Stomach (tissue), 9 donors: ENCODE data around the gene APCDD1. TPM values are rescaled to one million over a fixed set of nuclear protein-coding genes. Genes with fewer than 3 reads are reported as not detected.

Source experiments
- DNase-seq, 2 donors: peaks; one replicate each; pipeline versions ENCODE4 v3.0.0 to v3.0.0-alpha.2; 2013 to 2019
- H3K27ac ChIP-seq, 5 donors: fragments of 200-600 bp in 4 of 5; sonication (generic) in 4 of 5; one replicate each; pipeline ENCODE4 v1.5.1; 2013 to 2019; ENCODE audit warnings: mild to moderate bottlenecking in 1 of 5, moderate library complexity in 1 of 5
- H3K27me3 ChIP-seq, 3 donors: fragments of 200-600 bp; sonication (generic); one replicate each; pipeline ENCODE4 v1.5.1; 2017 to 2019; ENCODE audit warnings: mixed run types in 1 of 3
- H3K36me3 ChIP-seq, 4 donors: fragments of 200-600 bp; sonication (generic); 1 replicate in 3 of 4; 2 replicates in 1 of 4; pipeline ENCODE4 v1.5.1; 2016 to 2019
- H3K4me1 ChIP-seq, 4 donors: fragments of 200-600 bp; sonication (generic); one replicate each; pipeline ENCODE4 v1.5.1; 2016 to 2019
- H3K4me3 ChIP-seq, 4 donors: fragments of 200-600 bp; sonication (generic) in 3 of 4; one replicate each; pipeline ENCODE4 v1.5.1; 2016 to 2019; ENCODE audit warnings: mild to moderate bottlenecking in 1 of 4
- H3K9me3 ChIP-seq, 4 donors: fragments of 200-600 bp; sonication (generic); one replicate each; pipeline ENCODE4 v1.5.1; 2016 to 2019
- EP300 ChIP-seq: sonication (generic); formaldehyde crosslinking; IDR thresholded peaks from one replicate; pipeline ENCODE4 v1.6.1; 2017; ENCODE audit warnings: antibody characterized with exemption
- POLR2A ChIP-seq, 4 donors: fragments of 450-650 bp; IDR thresholded peaks; one replicate each; pipeline ENCODE4 v1.6.1; 2016; ENCODE audit warnings: antibody characterized with exemption in 4 of 4, control low read depth in 2 of 4, mild to moderate bottlenecking in 1 of 4, moderate library complexity in 1 of 4
- POLR2AphosphoS5 ChIP-seq, 3 donors: sonication (generic); formaldehyde crosslinking; IDR thresholded peaks; one replicate each; pipeline ENCODE4 v1.6.1; 2016; ENCODE audit warnings: antibody characterized with exemption in 3 of 3
- WGBS, 5 donors: extraction: QIAGEN DNeasy Blood & Tissue Kit in 3 of 5; methylation state at CpG; one replicate each; pipeline versions ENCODE4 v1.1.5 to v1.1.7; 2013 to 2018; 5-methylcytosine and 5-hydroxymethylcytosine counted together
- intact Hi-C: fragments of 100-400 bp; cut with DNase I; formaldehyde crosslinking; loops from one replicate; pipeline ENCODE4 v1.15.1; 2023; ENCODE audit warnings: low total_unique reads
- polyA plus RNA-seq, 3 donors: library from polyadenylated mRNA; stranded (reverse); fragments of 200-250 nt; gene quantifications; one replicate each; pipeline ENCODE4 v1.2.3, GENCODE V29; 2013
- total RNA-seq, 5 donors: library from RNA; depleted of rRNA; stranded (reverse); fragments of >200 nt; gene quantifications; one replicate each; pipeline versions ENCODE4 v1.1.0 to v1.2.3, GENCODE V29; 2014 to 2016
- TF ChIP-seq, protein P1 (sequence below), 7 experiments: fragments of 450-650 bp in 4 of 7; fragments of 200-600 bp in 3 of 7; sonication (generic) in 3 of 7; IDR thresholded peaks; one replicate each; pipeline ENCODE4 v1.5.1; 2016 to 2019; ENCODE audit warnings: antibody characterized with exemption in 7 of 7, control low read depth in 2 of 7, mild to moderate bottlenecking in 1 of 7
- donor health status: healthy with polysubstance abuse.
- donor health status: Bipolar disorder and iron deficiency.
- donor health status: healthy.

APCDD1 gene
- total and polyA plus RNA-seq, 8 donors = 11.0 to 142 (median 25.9) TPM

DNA sequence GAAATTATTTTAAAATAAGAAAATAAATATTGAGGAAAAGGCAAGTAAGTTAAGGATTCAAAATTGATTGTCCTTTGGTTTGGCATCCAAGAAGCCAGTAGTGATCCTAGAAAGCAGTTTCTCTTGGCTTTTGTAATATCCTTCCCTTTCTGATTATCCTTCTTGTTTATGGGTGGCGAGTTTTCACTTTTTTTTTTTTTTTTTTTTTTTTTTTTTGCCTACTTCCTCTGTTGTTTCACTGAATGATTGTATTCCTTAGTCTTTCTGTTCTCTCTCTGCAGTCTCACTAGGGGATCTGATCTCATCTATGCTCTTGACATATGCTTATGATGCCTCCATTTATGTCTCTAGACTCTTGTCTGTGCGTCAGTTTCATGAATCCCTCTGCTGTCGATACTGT, 75.6 kb downstream of the APCDD1 start:
- H3K4me1 ChIP-seq = peaks cover 27 to 58% (median 42%) of the 10 kb centered on the region in 4 donors
- no peaks in the 10 kb centered on the region for H3K9me3 ChIP-seq
- intact Hi-C loops = no loop called here
- TF ChIP-seq POLR2AphosphoS5 (IDR thresholded peaks at IDR 0.05) (no peak), EP300 (no peak), POLR2A (IDR thresholded peaks at IDR 0.05) (no peak)
- TF ChIP-seq, protein P1, sequence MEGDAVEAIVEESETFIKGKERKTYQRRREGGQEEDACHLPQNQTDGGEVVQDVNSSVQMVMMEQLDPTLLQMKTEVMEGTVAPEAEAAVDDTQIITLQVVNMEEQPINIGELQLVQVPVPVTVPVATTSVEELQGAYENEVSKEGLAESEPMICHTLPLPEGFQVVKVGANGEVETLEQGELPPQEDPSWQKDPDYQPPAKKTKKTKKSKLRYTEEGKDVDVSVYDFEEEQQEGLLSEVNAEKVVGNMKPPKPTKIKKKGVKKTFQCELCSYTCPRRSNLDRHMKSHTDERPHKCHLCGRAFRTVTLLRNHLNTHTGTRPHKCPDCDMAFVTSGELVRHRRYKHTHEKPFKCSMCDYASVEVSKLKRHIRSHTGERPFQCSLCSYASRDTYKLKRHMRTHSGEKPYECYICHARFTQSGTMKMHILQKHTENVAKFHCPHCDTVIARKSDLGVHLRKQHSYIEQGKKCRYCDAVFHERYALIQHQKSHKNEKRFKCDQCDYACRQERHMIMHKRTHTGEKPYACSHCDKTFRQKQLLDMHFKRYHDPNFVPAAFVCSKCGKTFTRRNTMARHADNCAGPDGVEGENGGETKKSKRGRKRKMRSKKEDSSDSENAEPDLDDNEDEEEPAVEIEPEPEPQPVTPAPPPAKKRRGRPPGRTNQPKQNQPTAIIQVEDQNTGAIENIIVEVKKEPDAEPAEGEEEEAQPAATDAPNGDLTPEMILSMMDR (IDR thresholded peaks at IDR 0.05) = no peak
- H3K27me3 ChIP-seq = no peaks in the 10 kb centered on the region
- peaks cover 0 to 16% (median 10%) of the 10 kb centered on the region in 4 donors for H3K36me3 ChIP-seq
- no peak for DNase-seq
- WGBS, 5 donors = 75 to 93% (median 88%) methylated on average over 3 of the region's 3 CpGs
- H3K27ac ChIP-seq = no peak overlapping the region
- H3K4me3 ChIP-seq = no peak overlapping the region

DNA sequence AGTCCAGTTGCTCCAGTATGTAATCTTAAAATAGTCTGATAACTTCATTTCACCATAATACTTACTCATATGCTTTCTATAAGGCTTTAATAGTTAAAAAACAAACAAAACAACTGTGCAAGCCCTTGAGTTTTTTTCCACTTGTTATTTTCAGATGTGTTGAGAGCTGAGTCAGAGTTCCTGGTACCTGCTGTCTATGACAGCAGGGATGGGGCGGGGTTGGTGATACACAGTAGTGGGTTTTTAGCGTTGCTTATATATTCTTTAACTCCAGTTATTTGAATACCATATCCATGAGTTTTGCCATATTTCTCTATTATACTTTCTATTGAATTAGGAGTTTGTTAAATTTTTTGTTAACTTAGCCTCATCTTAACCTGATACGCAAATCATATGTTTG, 76.4 kb downstream of the APCDD1 start:
- Histone ChIP-seq H3K27me3 (no peaks in the 10 kb centered on the region), H3K4me1 (peaks cover 23 to 52% (median 38%) of the 10 kb centered on the region in 4 donors), H3K36me3 (peaks cover 0 to 16% (median 14%) of the 10 kb centered on the region in 4 donors), H3K9me3 (no peaks in the 10 kb centered on the region), H3K27ac (no peak overlapping the region), H3K4me3 (no peak overlapping the region)
- intact Hi-C loops = no loop called here
- 77 to 86% (median 85%) methylated on average over 3 of the region's 3 CpGs for WGBS, 5 donors
- no peak for DNase-seq
- TF ChIP-seq POLR2AphosphoS5 (IDR thresholded peaks at IDR 0.05) = no peak
- TF ChIP-seq, protein P1 (IDR thresholded peaks at IDR 0.05) = no peak
- no peak for TF ChIP-seq POLR2A (IDR thresholded peaks at IDR 0.05)
- no peak for TF ChIP-seq EP300

DNA sequence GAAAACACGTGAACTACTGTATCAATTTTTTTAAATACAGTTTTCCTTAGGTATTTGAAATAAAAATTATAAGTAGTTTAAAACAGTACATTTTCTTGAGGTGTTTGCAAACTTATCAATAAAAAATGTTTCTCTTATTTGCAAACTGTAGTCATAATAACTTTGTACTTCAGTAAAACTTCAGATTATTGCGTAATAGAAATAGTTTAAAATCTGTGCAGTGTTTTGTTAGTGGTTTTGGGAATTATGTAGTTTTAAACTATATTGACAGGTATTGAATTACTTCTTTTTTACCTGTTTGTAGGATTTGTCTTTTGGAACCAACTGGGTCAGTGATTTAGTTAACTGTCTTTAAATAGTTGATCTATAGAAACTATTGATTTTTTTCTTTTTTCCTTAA, 78.7 kb downstream of the APCDD1 start:
- no peaks in the 10 kb centered on the region for H3K27me3 ChIP-seq
- intact Hi-C loops = no loop called here
- H3K4me1 ChIP-seq = peaks cover 8 to 35% (median 22%) of the 10 kb centered on the region in 4 donors
- H3K27ac ChIP-seq = no peak overlapping the region
- peaks cover 0 to 23% (median 16%) of the 10 kb centered on the region in 4 donors for H3K36me3 ChIP-seq
- DNase-seq = no peak
- H3K9me3 ChIP-seq = no peaks in the 10 kb centered on the region
- WGBS, 5 donors = 94 to 98% (median 95%) methylated on average over 2 of the region's 2 CpGs
- H3K4me3 ChIP-seq = no peak overlapping the region
- TF ChIP-seq POLR2AphosphoS5 (IDR thresholded peaks at IDR 0.05) (no peak), POLR2A (IDR thresholded peaks at IDR 0.05) (no peak), EP300 (no peak)
- TF ChIP-seq, protein P1 (IDR thresholded peaks at IDR 0.05) = no peak

DNA sequence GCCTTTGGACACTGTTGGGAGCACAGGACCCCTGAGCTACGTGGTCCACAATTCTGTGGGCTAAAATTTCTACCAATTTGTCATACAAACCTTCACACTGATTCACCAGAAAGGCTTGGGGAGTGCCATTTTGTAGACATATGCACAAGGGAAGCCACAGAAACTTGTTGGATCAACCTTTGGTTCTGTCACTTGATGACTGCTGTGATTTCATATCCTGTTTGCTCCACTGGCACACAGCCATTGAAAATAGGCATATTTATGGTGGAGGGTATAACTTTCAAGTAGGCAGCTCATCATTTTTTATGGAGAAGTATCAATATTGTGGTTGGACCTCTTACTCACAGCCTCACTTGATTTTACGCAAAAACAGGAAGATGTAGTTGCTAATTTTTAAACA, 81.8 kb downstream of the APCDD1 start:
- TF ChIP-seq POLR2A (IDR thresholded peaks at IDR 0.05) (no peak), POLR2AphosphoS5 (IDR thresholded peaks at IDR 0.05) (no peak), EP300 (no peak)
- TF ChIP-seq, protein P1 (IDR thresholded peaks at IDR 0.05) = no peak
- no peak overlapping the region for H3K27ac ChIP-seq
- intact Hi-C loops = no loop called here
- no peaks in the 10 kb centered on the region for H3K9me3 ChIP-seq
- DNase-seq = no peak
- no peak overlapping the region for H3K4me3 ChIP-seq
- H3K27me3 ChIP-seq = no peaks in the 10 kb centered on the region
- WGBS, 5 donors = 93 to 97% (median 95%) methylated on average over 2 of the region's 2 CpGs
- H3K4me1 ChIP-seq = peaks cover 0 to 6% (median under 1%) of the 10 kb centered on the region in 4 donors
- peaks cover 19 to 51% (median 44%) of the 10 kb centered on the region in 4 donors for H3K36me3 ChIP-seq
